ENCODE results near the gene THOC2. TPM values are rescaled to one million over a fixed set of nuclear protein-coding genes. Genes with fewer than 3 reads are reported as not detected.
"Not testable (repeated sequence)": the region's sequence is repeated elsewhere in the genome, so short reads cannot be mapped to it uniquely, and the experiment has no call there.

Gene THOC2
- total RNA-seq, 1 experiment from 2014 or later = 57.4 TPM

GRCh38 chrX:123580792-123581191 lies 152.1 kb downstream of the THOC2 start:
- no peak for DNase-seq (ENCODE audit: low read depth)

DNA sequence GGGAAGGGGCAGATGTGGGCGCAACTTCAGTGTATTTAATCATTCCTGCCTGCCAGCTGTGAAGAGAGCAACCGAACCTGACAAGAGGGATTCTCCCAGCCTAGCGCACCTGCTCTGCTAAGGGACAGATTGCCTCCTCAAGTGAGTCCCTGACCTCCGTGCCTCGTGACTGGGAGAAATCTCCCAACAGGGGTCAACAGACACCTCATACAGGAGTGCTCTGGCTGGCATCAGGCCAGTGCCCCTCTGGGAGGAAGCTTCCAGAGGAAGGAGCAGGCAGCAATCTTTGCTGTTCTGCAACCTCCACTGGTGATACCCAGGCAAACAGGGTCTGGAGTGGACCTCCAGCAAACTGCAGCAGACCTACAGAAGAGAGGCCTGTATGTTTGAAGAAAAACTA lies 158.8 kb downstream of the THOC2 start:
- not testable (repeated sequence) for DNase-seq (ENCODE audit: low read depth)

- DNase-seq (ENCODE audit: low read depth) = no peak
These were observed 162.8 kb downstream of the THOC2 start for GRCh38 chrX:123570011-123570590.

GRCh38 chrX:123563167-123563566 lies 169.7 kb downstream of the THOC2 start:
- no peak for DNase-seq (ENCODE audit: low read depth)

GRCh38 chrX:123562342-123563146 lies 170.3 kb downstream of the THOC2 start:
- no peak for DNase-seq (ENCODE audit: low read depth)

DNA sequence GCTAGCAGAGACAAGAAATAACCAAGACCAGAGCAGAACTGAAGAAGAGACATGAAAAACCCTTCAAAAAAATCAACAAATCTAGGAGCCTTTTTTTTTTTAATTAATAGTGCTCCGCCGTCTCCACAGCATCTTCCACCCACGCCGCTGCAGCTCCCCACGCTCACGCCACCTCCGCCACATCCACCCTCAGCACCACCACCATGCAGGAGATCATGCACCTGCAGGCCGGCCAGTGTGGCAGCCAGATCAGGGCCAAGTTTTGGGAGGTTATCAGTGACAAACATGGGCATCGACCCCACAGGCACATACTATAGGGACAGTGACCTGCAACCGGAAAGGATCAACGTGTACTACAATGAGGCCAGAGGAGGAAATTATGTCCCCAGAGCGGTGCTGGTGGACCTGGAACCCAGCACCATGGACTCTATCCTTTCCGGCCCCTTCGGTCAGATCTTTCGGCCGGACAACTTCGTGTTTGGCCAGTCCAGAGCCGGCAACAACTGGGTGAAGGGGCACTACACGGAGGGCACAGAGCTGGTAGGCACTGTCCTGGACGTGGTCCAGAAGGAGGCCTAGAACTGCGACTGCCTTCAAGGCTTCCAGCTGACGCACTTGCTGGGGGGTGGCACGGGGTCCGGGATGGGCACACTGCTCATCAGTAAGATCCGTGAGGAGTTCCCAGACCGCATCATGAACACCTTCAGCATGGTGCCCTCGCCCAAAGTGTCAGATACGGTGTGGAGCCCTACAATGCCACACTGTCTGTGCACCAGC lies 171.2 kb downstream of the THOC2 start:
- no peak for DNase-seq (ENCODE audit: low read depth)

- DNase-seq (ENCODE audit: low read depth) = no peak
These were observed 182.0 kb downstream of the THOC2 start for GRCh38 chrX:123550829-123551228.

Other genes with a start within 250 kb of the THOC2 start
- 16.1 and 17.8 TPM in 2 replicates for gene XIAP, start 127.0 kb upstream of the THOC2 start, total RNA-seq (2014; rRNA removed; shearing (Covaris generic))
- 53.1 and 58.0 TPM in 2 replicates for gene STAG2, start 228.7 kb upstream of the THOC2 start, total RNA-seq (2014; rRNA removed; shearing (Covaris generic))